ENCODE data around the gene THBS1. TPM values are rescaled to one million over a fixed set of nuclear protein-coding genes. Genes with fewer than 3 reads are reported as not detected.

THBS1 gene
- total RNA-seq, 1 donor from 2014 or later, result 513 TPM

DNA sequence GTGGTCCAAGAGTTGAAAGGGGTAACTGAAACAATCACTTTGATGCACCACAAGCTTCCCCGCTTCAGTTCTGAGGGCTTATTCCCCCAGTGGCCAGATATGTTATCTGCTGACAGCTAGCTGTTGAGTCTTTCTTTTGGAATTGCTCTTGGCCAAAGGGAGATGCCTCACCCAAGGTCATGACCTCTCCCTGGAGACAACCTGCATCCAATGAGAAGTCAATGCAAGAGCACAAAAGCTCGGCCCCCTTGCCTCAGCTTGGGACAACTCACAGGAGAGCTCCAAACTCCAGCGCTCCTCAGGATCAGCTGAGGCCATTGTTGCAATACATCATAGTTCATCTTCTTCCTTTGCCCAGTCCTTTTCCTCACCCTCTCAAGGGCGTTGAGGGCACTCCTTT is 31.0 kb upstream of the THBS1 start:
- Histone ChIP-seq H3K4me3 (no peak overlapping the region), H3K27me3 (no peaks in the 10 kb centered on the region), H3K36me3 (no peaks in the 10 kb centered on the region), H3K9me3 (peaks cover under 1% of the 10 kb centered on the region), H3K4me1 (peaks cover 17% of the 10 kb centered on the region), H3K27ac (no peak overlapping the region)
- peak in 1 of 2 donors; percentile 67 for DNase-seq (ENCODE audit: extremely low spot score in 2 of 2)
- TF ChIP-seq POLR2AphosphoS5 (IDR thresholded peaks at IDR 0.05; ENCODE audit: insufficient read depth in 1 of 2, low read depth in 1 of 2) (no peak), POLR2A (IDR thresholded peaks at IDR 0.05) (no peak)
- TF ChIP-seq, protein P1, sequence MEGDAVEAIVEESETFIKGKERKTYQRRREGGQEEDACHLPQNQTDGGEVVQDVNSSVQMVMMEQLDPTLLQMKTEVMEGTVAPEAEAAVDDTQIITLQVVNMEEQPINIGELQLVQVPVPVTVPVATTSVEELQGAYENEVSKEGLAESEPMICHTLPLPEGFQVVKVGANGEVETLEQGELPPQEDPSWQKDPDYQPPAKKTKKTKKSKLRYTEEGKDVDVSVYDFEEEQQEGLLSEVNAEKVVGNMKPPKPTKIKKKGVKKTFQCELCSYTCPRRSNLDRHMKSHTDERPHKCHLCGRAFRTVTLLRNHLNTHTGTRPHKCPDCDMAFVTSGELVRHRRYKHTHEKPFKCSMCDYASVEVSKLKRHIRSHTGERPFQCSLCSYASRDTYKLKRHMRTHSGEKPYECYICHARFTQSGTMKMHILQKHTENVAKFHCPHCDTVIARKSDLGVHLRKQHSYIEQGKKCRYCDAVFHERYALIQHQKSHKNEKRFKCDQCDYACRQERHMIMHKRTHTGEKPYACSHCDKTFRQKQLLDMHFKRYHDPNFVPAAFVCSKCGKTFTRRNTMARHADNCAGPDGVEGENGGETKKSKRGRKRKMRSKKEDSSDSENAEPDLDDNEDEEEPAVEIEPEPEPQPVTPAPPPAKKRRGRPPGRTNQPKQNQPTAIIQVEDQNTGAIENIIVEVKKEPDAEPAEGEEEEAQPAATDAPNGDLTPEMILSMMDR (IDR thresholded peaks at IDR 0.05), result no peak
- intact Hi-C loops (cut with DNase I), result no loop called here

DNA sequence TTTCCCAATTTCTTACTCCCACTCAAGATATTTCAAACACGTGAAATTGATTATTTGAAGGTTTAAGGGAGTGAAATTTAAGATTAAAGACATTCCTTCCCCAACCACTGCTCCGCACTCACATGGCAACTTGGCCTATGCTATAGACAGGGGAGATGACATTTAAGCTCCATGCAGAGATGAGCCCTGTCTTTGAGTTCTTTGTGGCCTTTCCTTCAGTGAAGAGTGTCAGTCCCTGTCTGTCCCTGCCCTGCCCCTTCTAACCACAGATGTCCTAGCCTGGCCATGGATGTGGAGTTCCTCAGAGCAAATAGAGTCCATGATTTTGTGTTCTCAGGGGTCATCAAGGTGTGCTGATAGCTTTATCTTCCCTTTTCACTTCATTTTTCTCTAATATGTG is 29.4 kb upstream of the THBS1 start:
- intact Hi-C loops (cut with DNase I), result no loop called here
- TF ChIP-seq POLR2AphosphoS5 (IDR thresholded peaks at IDR 0.05; ENCODE audit: insufficient read depth in 1 of 2, low read depth in 1 of 2), result no peak
- no peak for TF ChIP-seq POLR2A (IDR thresholded peaks at IDR 0.05)
- TF ChIP-seq, protein P1 (IDR thresholded peaks at IDR 0.05), result no peak

DNA sequence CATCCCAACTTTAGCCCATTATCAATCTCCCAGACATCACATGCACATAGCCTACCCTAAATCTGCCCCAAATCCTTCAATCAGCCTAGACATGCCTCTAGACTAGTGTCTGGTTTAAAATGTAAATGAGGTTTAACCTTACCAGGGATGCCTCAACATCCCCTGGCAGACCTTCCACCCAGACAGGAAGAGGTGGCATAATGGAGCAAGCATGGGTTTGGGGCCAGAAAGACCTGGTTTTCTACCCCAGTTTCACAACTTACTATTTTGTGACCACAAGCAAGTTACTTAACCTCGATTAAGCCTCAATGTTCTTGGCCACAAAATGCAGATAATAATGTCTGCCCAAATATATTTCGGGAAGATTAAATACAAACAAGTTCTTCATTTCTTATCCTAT is 28.3 kb upstream of the THBS1 start:
- Histone ChIP-seq H3K27me3 (no peaks in the 10 kb centered on the region), H3K9me3 (no peaks in the 10 kb centered on the region), H3K4me1 (peaks cover 17% of the 10 kb centered on the region), H3K4me3 (no peak overlapping the region), H3K36me3 (no peaks in the 10 kb centered on the region), H3K27ac (no peak overlapping the region)
- intact Hi-C loops (cut with DNase I), result no loop called here
- TF ChIP-seq POLR2A (IDR thresholded peaks at IDR 0.05) (no peak), POLR2AphosphoS5 (IDR thresholded peaks at IDR 0.05; ENCODE audit: insufficient read depth in 1 of 2, low read depth in 1 of 2) (no peak)
- TF ChIP-seq, protein P1 (IDR thresholded peaks at IDR 0.05), result no peak
- peak in 1 of 2 donors; percentile 75 for DNase-seq (ENCODE audit: extremely low spot score in 2 of 2)

More for the DNA sequence above, 29.4 kb upstream of the THBS1 start:
- no peaks in the 10 kb centered on the region for H3K36me3 ChIP-seq
- no peaks in the 10 kb centered on the region for H3K9me3 ChIP-seq
- H3K27me3 ChIP-seq, result no peaks in the 10 kb centered on the region
- peak in 1 of 2 donors; percentile 52 for DNase-seq (ENCODE audit: extremely low spot score in 2 of 2)
- no peak overlapping the region for H3K4me3 ChIP-seq
- peaks cover 17% of the 10 kb centered on the region for H3K4me1 ChIP-seq
- no peak overlapping the region for H3K27ac ChIP-seq

DNA sequence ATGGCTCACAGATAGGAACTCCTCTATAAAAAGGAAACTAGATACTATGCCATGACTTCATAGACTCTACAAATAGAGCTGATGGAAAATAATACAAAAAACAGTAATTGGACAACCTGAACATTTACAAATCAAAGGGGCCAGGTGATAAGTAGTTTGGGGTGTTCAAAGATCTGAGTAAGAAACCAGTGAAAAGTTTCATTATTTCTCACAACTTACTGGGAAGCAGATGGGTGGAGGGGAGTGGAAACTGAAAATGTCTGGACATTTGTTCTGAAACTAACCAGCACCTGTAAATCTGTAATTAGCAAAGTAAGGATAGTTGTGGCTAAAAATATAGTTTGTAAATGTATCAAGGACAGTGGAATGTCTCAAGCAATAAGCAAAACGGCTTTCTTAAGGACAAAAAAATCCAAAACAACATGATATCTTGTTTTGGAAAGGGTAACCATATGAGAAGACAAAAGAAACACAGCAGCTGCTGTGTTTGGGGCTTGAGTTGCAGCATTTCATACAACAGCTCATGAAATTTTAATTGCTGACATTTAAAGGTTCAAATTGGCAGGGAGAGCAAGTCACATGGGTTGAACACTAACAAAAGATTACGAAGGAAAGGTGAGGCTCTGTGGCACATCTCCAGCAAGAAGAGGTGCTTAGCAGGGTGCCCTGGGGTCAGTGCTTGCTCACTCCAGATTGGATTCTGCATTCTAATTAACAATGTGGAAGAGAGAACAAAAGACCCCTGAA is 26.8 kb upstream of the THBS1 start:
- Histone ChIP-seq H3K9me3 (no peaks in the 10 kb centered on the region), H3K27me3 (no peaks in the 10 kb centered on the region), H3K36me3 (no peaks in the 10 kb centered on the region), H3K4me3 (no peak overlapping the region), H3K27ac (no peak overlapping the region), H3K4me1 (peaks cover 17% of the 10 kb centered on the region)
- peak in 1 of 2 donors; percentile 78 for DNase-seq (ENCODE audit: extremely low spot score in 2 of 2)
- TF ChIP-seq POLR2AphosphoS5 (IDR thresholded peaks at IDR 0.05; ENCODE audit: insufficient read depth in 1 of 2, low read depth in 1 of 2) (peak in 1 of 2 donors; percentile 62), POLR2A (IDR thresholded peaks at IDR 0.05) (no peak)
- TF ChIP-seq, protein P1 (IDR thresholded peaks at IDR 0.05), result no peak
- intact Hi-C loops (cut with DNase I), result no loop called here

DNA sequence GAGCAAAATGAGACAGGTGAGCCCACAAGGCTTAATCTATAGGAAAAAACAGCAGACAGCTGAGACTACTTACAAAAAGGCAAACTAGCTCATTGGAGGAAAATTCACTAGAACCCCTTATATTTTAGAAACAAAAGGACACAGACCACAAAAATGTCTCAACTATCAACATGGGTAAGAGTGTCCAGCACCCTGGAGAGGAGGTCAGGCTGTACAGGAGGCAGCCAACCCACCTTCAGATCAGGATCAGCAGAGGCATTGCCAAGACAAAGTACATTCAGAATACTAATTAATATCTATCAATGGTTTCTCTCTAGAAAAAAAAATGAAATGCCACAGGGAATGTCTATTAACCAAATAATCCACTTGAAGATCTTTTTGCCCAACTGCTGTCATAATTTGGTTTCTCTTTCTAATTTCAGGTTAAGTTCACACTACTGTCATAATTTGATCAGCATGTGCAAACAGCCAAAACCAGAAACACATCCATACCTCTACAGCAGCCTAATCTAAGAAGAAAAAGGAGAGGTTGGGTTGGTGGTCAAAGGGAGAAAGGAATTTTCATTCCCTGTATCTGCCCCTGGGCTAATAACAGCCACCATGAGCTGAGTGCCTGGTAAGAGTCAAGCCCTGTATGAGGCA is 26.0 kb upstream of the THBS1 start:
- Histone ChIP-seq H3K27me3 (no peaks in the 10 kb centered on the region), H3K4me3 (no peak overlapping the region), H3K4me1 (peaks cover 17% of the 10 kb centered on the region), H3K27ac (no peak overlapping the region), H3K36me3 (no peaks in the 10 kb centered on the region), H3K9me3 (no peaks in the 10 kb centered on the region)
- intact Hi-C loops (cut with DNase I), result no loop called here
- no peak for TF ChIP-seq POLR2AphosphoS5 (IDR thresholded peaks at IDR 0.05; ENCODE audit: insufficient read depth in 1 of 2, low read depth in 1 of 2)
- no peak for DNase-seq (ENCODE audit: extremely low spot score in 2 of 2)

Data from vagina (tissue), 2 donors.